ENCODE data around the gene IFI27L2.
A peak's percentile ranks its signal among the peaks of the same experiment; 100 is the strongest.

Gene IFI27L2

GRCh38 chr14:94104731-94105130 lies 24.7 kb downstream of the IFI27L2 start:
- no peak overlapping the region for H3K27ac ChIP-seq
- no peak for DNase-seq (ENCODE audit: low read depth, low spot score)

GRCh38 chr14:94103554-94104150 lies 25.8 kb downstream of the IFI27L2 start:
- no peak for DNase-seq (ENCODE audit: low read depth, low spot score)
- no peak overlapping the region for H3K27ac ChIP-seq

- no peak for DNase-seq (ENCODE audit: low read depth, low spot score)
- no peak overlapping the region for H3K27ac ChIP-seq
Measured at GRCh38 chr14:94102768-94103482, 26.5 kb downstream of the IFI27L2 start.

GRCh38 chr14:94101748-94102147 lies 27.7 kb downstream of the IFI27L2 start:
- no peak for DNase-seq (ENCODE audit: low read depth, low spot score)
- H3K27ac ChIP-seq: no peak overlapping the region

GRCh38 chr14:94100847-94101246 lies 28.6 kb downstream of the IFI27L2 start:
- no peak overlapping the region for H3K27ac ChIP-seq
- no peak for DNase-seq (ENCODE audit: low read depth, low spot score)

- H3K27ac ChIP-seq: no peak overlapping the region
- DNase-seq (ENCODE audit: low read depth, low spot score): no peak
Measured at GRCh38 chr14:94099006-94099405, 30.4 kb downstream of the IFI27L2 start.

GRCh38 chr14:94098326-94098992 lies 30.9 kb downstream of the IFI27L2 start:
- H3K27ac ChIP-seq: no peak overlapping the region
- DNase-seq (ENCODE audit: low read depth, low spot score): no peak

GRCh38 chr14:94097091-94097490 lies 32.3 kb downstream of the IFI27L2 start:
- DNase-seq (ENCODE audit: low read depth, low spot score): no peak

GRCh38 chr14:94093418-94093817 lies 36.0 kb downstream of the IFI27L2 start:
- no peak for DNase-seq (ENCODE audit: low read depth, low spot score)
- H3K27ac ChIP-seq: no peak overlapping the region

More at GRCh38 chr14:94097091-94097490, 32.3 kb downstream of the IFI27L2 start:
- no peak overlapping the region for H3K27ac ChIP-seq

GRCh38 chr14:94089479-94089878 lies 39.9 kb downstream of the IFI27L2 start:
- H3K27ac ChIP-seq: peak overlapping the region; percentile 33
- no peak for DNase-seq (ENCODE audit: low read depth, low spot score)

- no peak for DNase-seq (ENCODE audit: low read depth, low spot score)
- H3K27ac ChIP-seq: peak overlapping the region; percentile 33
Measured at GRCh38 chr14:94088516-94088915, 40.9 kb downstream of the IFI27L2 start.

- H3K27ac ChIP-seq: peak overlapping the region; percentile 33
- DNase-seq (ENCODE audit: low read depth, low spot score): no peak
Measured at GRCh38 chr14:94087891-94088290, 41.5 kb downstream of the IFI27L2 start.

- peak overlapping the region; percentile 64 for H3K27ac ChIP-seq
- no peak for DNase-seq (ENCODE audit: low read depth, low spot score)
Measured at GRCh38 chr14:94081386-94081820, 48.0 kb downstream of the IFI27L2 start.

GRCh38 chr14:94080621-94081385 lies 48.6 kb downstream of the IFI27L2 start, which contains the start of the genes DDX24 and IFI27L1:
Gene DDX24 (minus strand): TSS chr14:94081202. CDS start chr14:94079742, 1,460 bp downstream.
Gene IFI27L1 (plus strand): TSS chr14:94081310. CDS start chr14:94096938, 15,628 bp downstream.
- peak within 1 kb of the TSS; percentile 64 for H3K27ac ChIP-seq
- DNase-seq (ENCODE audit: low read depth, low spot score): peak; percentile 78

GRCh38 chr14:94079891-94080620 lies 49.3 kb downstream of the IFI27L2 start:
- H3K27ac ChIP-seq: peak overlapping the region; percentile 64
- DNase-seq (ENCODE audit: low read depth, low spot score): no peak

- peak overlapping the region; percentile 6 for H3K27ac ChIP-seq
- no peak for DNase-seq (ENCODE audit: low read depth, low spot score)
Measured at GRCh38 chr14:94077823-94078222, 51.6 kb downstream of the IFI27L2 start.

Data from epithelial cell of prostate (primary cell).